DND-41 (cell line): Measurements from ENCODE around the gene TTLL7.
A peak's percentile ranks its signal among the peaks of the same experiment; 100 is the strongest.

Source experiments
- ATAC-seq: fragments of 200-7000 bp; cut with Tn5 transposase; 3 replicates; pipeline ENCODE4 v1.9.1; 2021; ENCODE audit warnings: low read depth; ENCODE audit not compliant: insufficient read depth
- DNase-seq: peaks from one replicate; pipeline ENCODE4 v3.0.0-alpha.2; 2020
- H2AFZ ChIP-seq: 2 replicates; pipeline ENCODE4 v1.6.0; 2012; ENCODE audit warnings: low read depth, low read length
- H3K27ac ChIP-seq: 2 replicates; pipeline ENCODE4 v1.5.1; 2012; ENCODE audit warnings: low read length, inconsistent platforms
- H3K27me3 ChIP-seq: fragments of 200-600 bp; sonication (generic); 2 replicates; pipeline ENCODE4 v1.6.0; 2012; ENCODE audit warnings: low read length, mild to moderate bottlenecking, inconsistent platforms; ENCODE audit not compliant: insufficient read depth, poor library complexity
- H3K36me3 ChIP-seq: 2 replicates; pipeline ENCODE4 v1.5.1; 2012; ENCODE audit warnings: low read length, inconsistent platforms; ENCODE audit not compliant: insufficient read depth
- H3K4me1 ChIP-seq: 2 replicates; pipeline ENCODE4 v1.5.1; 2012; ENCODE audit warnings: mild to moderate bottlenecking, low read length; ENCODE audit not compliant: insufficient read depth
- H3K4me2 ChIP-seq: 2 replicates; pipeline ENCODE4 v1.6.0; 2012; ENCODE audit warnings: mild to moderate bottlenecking, moderate library complexity, low read length, inconsistent platforms; ENCODE audit not compliant: insufficient read depth
- H3K4me3 ChIP-seq, 2 experiments: fragments of 200-600 bp in 1 of 2; shearing (Covaris generic) in 1 of 2; 2 replicates each; pipeline ENCODE4 v1.5.1; 2012 to 2016; ENCODE audit warnings: inconsistent platforms in 2 of 2, low read length in 2 of 2, mild to moderate bottlenecking in 2 of 2, low read depth in 1 of 2, moderate library complexity in 1 of 2
- H3K79me2 ChIP-seq: 2 replicates; pipeline ENCODE4 v1.6.0; 2012; ENCODE audit warnings: low read length, inconsistent platforms; ENCODE audit not compliant: insufficient read depth
- H3K9ac ChIP-seq: 2 replicates; pipeline ENCODE4 v1.6.0; 2012; ENCODE audit warnings: low read depth, mild to moderate bottlenecking, inconsistent platforms, low read length, moderate library complexity
- H3K9me3 ChIP-seq: 2 replicates; pipeline ENCODE4 v1.5.1; 2012; ENCODE audit warnings: low read length, moderate library complexity, mild to moderate bottlenecking, inconsistent platforms; ENCODE audit not compliant: insufficient read depth, severe bottlenecking
- H4K20me1 ChIP-seq: 2 replicates; pipeline ENCODE4 v1.6.0; 2012; ENCODE audit warnings: low read length; ENCODE audit not compliant: insufficient read depth
- EZH2 ChIP-seq: IDR thresholded peaks from 3 replicates; pipeline ENCODE4 v1.6.1; 2012; ENCODE audit warnings: borderline replicate concordance, low read depth, mild to moderate bottlenecking, moderate library complexity, low read length, inconsistent platforms; ENCODE audit not compliant: severe bottlenecking
- TF ChIP-seq, protein P1 (sequence below): IDR thresholded peaks from 2 replicates; pipeline ENCODE4 v1.5.1; 2012; ENCODE audit warnings: borderline replicate concordance, low read length, moderate library complexity, mild to moderate bottlenecking; ENCODE audit not compliant: poor library complexity, severe bottlenecking; ENCODE audit errors: extremely low read depth

TTLL7 gene

DNA sequence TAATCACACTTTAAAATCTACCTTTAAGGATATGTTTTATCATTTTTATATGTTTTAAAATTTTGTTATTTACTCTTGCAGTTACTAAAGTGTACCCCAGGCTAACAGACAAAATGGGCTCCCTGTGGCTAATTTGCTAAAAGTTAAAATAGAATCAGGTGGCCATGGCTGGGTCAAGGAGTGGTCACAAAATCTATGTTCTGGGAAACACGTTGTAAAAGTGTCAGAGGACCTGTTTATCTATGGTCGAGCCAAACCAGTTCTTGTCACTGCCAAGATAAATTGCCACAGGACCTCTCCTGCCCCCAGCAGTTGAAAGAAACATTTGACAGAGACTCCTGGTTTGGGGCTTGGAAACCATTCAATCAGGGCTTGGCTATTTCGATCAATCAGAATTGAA, 21.2 kb upstream of the TTLL7 start:
- Histone ChIP-seq H2AFZ (no peak overlapping the region), H3K36me3 (no peaks in the 10 kb centered on the region), H3K4me3 (no peak overlapping the region), H4K20me1 (no peaks in the 10 kb centered on the region), H3K4me1 (no peaks in the 10 kb centered on the region), H3K4me2 (no peak overlapping the region), H3K9me3 (no peaks in the 10 kb centered on the region), H3K27me3 (no peaks in the 10 kb centered on the region), H3K79me2 (no peaks in the 10 kb centered on the region), H3K27ac (no peak overlapping the region), H3K9ac (no peak overlapping the region)
- TF ChIP-seq, protein P1, sequence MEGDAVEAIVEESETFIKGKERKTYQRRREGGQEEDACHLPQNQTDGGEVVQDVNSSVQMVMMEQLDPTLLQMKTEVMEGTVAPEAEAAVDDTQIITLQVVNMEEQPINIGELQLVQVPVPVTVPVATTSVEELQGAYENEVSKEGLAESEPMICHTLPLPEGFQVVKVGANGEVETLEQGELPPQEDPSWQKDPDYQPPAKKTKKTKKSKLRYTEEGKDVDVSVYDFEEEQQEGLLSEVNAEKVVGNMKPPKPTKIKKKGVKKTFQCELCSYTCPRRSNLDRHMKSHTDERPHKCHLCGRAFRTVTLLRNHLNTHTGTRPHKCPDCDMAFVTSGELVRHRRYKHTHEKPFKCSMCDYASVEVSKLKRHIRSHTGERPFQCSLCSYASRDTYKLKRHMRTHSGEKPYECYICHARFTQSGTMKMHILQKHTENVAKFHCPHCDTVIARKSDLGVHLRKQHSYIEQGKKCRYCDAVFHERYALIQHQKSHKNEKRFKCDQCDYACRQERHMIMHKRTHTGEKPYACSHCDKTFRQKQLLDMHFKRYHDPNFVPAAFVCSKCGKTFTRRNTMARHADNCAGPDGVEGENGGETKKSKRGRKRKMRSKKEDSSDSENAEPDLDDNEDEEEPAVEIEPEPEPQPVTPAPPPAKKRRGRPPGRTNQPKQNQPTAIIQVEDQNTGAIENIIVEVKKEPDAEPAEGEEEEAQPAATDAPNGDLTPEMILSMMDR, result no peak
- TF ChIP-seq EZH2, result no peak
- ATAC-seq (no peak), DNase-seq (no peak)

DNA sequence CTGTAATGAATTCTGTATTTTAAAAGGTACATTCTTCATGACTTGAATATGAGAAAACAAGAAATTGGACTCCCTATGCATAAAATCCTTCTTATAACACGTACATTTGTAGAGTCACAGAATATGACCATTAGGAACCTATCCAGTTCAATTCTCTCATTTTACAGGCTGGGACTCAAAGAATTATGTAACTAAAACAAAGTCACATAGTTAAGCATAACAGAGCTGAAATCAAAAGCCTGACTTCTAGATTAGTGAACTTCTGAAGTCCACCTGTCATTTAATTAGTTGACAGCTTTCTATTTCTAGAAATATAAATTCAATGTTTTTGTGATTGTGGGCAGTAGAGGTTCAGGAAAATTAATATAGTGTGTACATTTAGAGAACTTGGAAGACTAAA, 20.3 kb upstream of the TTLL7 start:
- no peak for TF ChIP-seq EZH2
- TF ChIP-seq, protein P1, result no peak
- Histone ChIP-seq H2AFZ (no peak overlapping the region), H3K36me3 (no peaks in the 10 kb centered on the region), H3K4me1 (no peaks in the 10 kb centered on the region), H4K20me1 (no peaks in the 10 kb centered on the region), H3K9me3 (no peaks in the 10 kb centered on the region), H3K27ac (no peak overlapping the region), H3K4me3 (no peak overlapping the region), H3K4me2 (no peak overlapping the region), H3K27me3 (no peaks in the 10 kb centered on the region), H3K79me2 (no peaks in the 10 kb centered on the region), H3K9ac (no peak overlapping the region)
- DNase-seq, result no peak
- ATAC-seq, result no peak

DNA sequence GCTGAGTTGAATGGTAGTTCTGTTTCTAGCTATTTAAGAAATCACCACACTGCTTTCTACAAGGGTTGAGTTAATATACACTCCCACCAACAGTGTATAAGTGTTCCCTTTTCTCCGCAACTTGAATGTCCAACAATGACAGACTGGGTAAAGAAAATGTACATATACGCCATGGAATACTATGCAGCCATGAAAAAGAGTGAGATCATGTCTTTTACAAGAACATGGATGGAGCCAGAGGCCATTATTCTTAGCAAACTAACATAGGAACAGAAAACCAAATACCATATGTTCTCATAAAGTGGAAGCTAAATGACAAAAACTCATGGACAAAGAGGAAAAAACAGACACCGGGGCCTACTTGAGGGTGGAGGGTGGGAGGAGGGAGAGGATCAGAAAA, 14.8 kb upstream of the TTLL7 start:
- no peak overlapping the region for H3K4me2 ChIP-seq
- no peaks in the 10 kb centered on the region for H3K36me3 ChIP-seq
- no peaks in the 10 kb centered on the region for H3K79me2 ChIP-seq
- H3K4me3 ChIP-seq, result no peak overlapping the region
- DNase-seq (no peak), ATAC-seq (no peak)
- no peak overlapping the region for H3K27ac ChIP-seq
- TF ChIP-seq, protein P1, result no peak
- TF ChIP-seq EZH2, result no peak
- no peaks in the 10 kb centered on the region for H3K4me1 ChIP-seq
- H3K9ac ChIP-seq, result no peak overlapping the region
- H4K20me1 ChIP-seq, result no peaks in the 10 kb centered on the region
- H3K27me3 ChIP-seq, result no peaks in the 10 kb centered on the region
- H2AFZ ChIP-seq, result no peak overlapping the region
- H3K9me3 ChIP-seq, result no peaks in the 10 kb centered on the region

DNA sequence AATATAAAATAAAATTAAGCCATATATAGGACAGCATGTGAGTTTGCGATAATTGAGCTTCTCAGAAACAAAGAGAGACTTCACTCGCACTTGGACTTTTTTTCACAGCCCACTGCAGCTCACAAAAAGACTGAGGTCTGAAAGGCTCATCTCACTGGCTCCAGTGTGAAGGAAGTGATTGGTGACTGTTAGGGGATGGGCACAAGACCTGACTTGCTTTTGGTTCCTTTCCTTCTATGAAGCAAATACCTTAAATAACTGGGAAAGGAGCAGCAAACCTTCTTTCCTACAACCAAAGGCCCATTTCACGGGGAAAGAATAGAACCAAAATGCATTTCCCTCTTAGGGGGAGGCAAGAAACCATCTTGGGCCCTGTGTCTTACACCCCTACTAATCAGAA, 13.1 kb upstream of the TTLL7 start:
- no peak overlapping the region for H3K4me2 ChIP-seq
- H3K4me1 ChIP-seq, result no peaks in the 10 kb centered on the region
- TF ChIP-seq EZH2, result no peak
- TF ChIP-seq, protein P1, result no peak
- H3K36me3 ChIP-seq, result no peaks in the 10 kb centered on the region
- no peaks in the 10 kb centered on the region for H3K9me3 ChIP-seq
- no peaks in the 10 kb centered on the region for H3K27me3 ChIP-seq
- ATAC-seq (no peak), DNase-seq (no peak)
- H3K4me3 ChIP-seq, result no peak overlapping the region
- no peak overlapping the region for H3K9ac ChIP-seq
- H3K27ac ChIP-seq, result no peak overlapping the region
- no peaks in the 10 kb centered on the region for H3K79me2 ChIP-seq
- H4K20me1 ChIP-seq, result no peaks in the 10 kb centered on the region
- H2AFZ ChIP-seq, result peak overlapping the region; percentile 34; the same call in 1 of the 2 replicates
